GM18873 (cell line): ENCODE measurements around the gene GALNT4.

Experiments used
- ATAC-seq: cut with Tn5 transposase; IDR thresholded peaks from one replicate; pipeline ENCODE4 v1.9.1; 2021; ENCODE audit warnings: mild to moderate bottlenecking, moderate library complexity, moderate number of reproducible peaks; ENCODE audit not compliant: unreplicated experiment, low FRiP score

Gene GALNT4

GRCh38 chr12:89524541-89525304, at the start of gene GALNT4:
GALNT4 (minus strand) TSS chr12:89524796; CDS start chr12:89524549, 247 bp downstream.
- ATAC-seq = peak; percentile 63

DNA sequence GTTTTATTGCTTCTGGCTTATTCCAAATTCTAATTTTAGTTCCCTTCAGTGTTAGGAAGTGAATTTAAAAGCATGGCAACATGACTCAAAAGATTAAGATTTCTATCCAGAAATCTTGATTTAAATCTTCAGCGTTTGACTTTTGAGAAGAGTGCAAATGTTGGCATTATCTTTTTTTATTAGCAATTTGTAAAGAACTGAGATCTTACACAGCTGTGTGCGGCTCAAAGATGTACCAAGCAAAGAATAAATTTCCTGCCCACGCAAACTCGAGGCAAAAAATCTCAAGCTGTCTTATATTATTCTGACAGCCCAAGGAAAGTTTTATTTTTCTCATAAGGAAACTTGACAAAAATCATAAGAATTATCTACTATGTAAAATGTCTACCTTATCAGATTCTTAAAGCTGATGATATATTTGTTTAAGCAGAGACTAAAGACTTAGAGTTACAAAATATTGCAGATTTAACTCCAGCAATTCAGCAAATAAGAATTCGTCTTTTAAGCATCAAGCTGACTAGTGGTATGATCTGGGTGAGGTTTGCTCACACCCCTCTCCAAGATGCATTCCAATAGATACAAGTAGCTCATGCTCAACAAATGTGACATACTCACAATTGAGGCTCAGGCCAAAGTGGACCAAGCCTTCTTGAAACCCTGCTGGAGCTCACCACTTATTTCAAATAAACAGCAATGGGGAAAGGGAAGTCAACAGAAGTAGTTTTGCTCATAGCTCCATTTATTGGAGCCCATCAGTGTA, 48.6 kb upstream of the GALNT4 start:
- no peak for ATAC-seq

DNA sequence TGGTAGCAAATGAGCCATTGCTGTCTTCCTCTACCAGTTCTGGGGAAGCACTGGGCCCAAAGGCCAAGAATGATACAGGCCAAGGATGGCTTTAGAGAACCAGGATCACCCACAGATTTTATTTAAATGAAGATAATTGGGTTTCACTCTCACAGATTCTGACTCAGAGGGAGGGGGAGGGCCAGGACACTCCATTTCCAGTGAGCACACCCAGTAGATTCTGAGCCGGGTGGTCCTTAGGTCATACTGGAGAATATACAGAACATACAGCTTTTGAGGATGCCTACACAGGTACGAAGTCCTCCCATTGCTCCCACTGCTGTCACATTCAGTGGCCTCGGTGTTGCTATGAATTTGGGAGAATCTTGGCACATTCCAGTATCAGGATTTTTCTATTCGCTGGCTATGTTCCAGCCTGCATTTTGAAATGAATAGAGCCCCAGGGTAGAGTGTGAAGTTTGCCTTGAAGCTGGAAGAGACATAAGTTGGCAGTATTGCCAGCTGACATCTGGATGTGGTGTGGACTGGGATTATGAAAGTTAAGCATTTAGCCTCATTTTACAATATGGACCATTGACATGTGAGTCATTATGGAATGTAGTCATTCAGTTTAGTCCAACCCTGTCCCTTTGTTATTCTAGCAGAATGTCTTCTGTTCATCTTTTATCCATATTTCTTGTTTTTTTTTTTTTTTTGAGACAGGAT, 47.0 kb upstream of the GALNT4 start:
- no peak for ATAC-seq

DNA sequence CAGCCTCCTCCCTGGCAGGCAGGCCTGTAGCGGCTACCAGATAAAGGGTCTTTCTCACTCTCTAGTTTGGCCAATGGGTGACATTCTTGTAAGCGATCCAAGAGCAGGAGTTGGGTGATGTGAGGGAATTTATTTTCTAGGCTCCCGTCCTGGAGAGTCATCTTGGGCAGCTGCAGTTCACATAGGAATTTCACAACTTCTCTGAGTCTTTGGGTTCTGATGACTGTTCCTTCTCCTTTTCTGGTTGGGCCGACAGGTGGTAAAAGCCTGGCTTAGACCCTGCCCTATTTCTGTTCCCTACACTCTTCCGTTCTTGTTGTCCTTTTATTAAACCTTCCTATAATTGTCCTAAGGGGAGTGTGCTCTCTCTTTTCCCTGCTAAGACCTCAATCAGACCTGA, 43.9 kb upstream of the GALNT4 start:
- no peak for ATAC-seq

DNA sequence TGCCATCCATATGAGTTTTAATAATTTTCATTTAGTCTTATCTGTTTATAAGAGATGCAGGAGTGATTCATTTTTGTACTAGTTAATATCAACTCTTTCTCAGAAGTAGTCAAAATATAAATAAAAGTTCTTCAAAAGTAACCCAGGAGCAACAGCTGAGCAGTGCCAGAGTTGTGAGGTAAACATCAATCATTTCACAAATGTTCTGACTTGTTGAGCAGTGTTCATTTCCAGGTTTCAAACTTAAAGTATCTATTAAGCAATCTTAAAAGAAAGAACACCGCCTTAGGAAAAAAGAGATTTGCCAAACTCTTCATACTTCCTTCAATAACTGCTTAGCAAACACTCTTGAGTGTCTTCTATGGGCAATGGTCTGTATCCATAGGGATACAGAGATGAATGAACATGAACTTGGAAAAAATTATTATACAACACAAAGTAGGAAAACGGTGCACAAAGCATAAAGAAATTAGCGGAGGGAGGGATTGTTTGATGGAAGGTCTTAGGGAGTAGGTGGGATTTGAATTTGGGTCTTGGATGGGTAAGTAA, 43.2 kb upstream of the GALNT4 start:
- ATAC-seq = no peak

DNA sequence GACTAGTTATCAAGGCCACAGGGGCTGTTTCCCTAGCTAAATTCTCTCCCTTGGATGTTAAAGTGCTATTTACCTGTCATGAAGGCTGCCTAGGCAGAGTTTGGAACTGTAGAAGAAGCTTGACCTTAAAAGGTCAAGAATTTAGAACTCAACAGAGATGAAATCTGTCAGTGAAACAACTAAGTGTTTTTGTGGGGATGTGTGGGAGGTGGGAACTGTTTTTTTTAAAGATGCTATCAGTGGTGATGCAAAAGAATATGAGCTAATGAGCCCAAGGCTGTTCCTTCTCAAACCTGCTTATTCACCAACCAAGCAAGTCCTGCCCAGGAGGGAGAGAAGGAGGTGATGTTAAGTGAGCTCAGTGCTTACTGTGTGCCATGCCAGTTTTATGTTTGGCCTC, 42.0 kb upstream of the GALNT4 start:
- ATAC-seq = no peak

DNA sequence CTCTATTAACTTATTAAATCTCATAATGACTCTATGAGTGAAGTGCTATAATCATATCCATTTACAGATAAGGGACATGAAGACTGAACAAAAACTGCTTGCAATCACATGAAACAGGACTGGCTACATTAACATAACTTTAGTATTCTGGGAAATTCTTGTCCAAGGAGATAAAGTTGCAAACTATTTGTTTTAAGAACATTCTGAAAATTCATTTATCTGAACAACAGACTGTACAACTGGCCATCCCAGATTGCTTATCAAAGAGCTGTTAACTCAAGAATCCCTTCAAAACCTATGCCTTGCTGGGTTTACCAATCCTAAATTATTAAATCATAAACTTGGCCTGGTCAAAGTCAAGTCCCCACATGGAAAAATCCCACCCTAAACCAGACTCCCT, 40.4 kb upstream of the GALNT4 start:
- ATAC-seq = no peak

DNA sequence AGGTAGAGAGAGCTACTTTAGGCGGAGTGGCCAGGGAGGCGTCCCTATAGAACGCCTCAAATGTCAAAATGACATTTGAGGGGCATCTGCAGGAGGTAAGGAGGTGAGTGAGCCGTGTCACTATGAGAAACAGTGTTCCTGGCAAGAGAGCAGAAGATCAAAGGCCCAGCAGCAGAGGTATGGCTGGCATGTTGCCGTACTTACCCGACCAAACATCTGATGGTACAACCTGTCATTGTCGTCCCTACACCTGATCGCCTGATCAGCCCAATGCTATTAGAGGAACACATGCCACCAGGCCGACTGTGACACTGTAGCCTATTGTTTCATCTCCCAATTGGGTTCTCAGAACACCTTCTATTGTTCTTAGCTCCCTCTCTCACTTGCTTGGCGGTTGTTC, 35.2 kb upstream of the GALNT4 start:
- ATAC-seq = no peak

DNA sequence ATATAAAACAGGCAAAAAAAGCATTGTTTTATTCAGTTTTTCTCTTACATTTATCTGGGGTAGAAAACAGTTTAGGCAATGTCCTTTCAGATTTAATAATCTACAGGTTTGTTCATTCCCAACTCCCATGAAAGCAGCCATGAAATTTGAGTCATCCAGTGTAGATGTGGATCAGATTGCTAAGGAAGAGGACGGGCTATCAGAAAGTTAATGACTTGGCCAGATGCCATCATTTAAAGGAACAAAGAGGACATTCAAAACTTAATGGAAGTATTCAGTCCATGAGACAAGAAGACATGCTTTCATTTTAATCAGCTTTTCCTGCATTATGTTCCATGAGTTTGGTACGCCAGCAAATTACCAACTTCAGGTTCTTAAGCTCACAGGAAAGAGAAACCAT, 32.4 kb upstream of the GALNT4 start:
- no peak for ATAC-seq

- ATAC-seq = no peak
Observed at GRCh38 chr12:89552376-89552775, 27.8 kb upstream of the GALNT4 start.

- no peak for ATAC-seq
Observed at GRCh38 chr12:89551747-89552146, 27.2 kb upstream of the GALNT4 start.

DNA sequence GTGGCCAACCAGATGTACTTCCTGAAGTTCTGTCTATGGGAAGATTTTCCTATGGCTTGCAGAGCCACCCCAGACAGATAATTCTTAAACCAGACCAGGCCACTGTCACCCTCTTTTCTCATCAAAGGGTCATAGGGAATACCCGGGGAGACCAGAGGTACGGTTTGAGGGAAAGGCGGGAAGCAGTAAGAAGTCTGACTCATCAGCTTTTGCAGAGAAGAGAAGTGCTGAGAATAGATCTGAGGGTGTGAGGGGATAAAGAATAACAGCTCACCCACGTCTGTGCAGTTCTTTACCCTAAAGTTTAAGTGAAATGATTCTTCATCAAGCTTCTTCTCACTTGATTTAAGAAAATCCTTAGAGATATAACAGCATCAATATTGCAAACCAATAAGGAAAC, 22.5 kb upstream of the GALNT4 start:
- ATAC-seq = no peak

- no peak for ATAC-seq
Observed at GRCh38 chr12:89546151-89546550, 21.6 kb upstream of the GALNT4 start.

DNA sequence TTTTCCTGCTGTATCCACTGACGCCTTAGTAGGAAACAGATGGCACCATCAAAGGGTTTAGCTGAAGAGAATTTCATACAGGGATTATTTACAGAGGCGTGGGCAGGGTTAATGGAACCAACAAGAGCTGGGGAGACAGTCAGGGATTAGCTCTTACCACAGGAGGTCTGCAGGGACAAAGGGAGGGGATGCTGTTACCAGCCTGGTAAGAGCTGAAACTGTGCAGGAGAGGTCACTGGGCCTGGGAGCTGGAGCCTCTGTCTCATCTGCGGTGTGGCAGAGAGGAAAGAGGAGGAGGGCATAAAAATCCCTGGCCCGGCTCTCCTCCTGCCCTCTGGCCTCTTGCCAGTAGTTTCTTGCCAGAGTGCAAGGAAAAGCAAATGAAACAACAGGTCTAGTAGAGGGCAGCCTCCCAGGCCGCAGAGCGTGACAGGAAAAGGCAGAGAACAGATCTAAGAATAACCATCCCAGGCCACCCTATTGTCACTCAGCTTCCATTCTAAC, 20.1 kb upstream of the GALNT4 start:
- no peak for ATAC-seq

DNA sequence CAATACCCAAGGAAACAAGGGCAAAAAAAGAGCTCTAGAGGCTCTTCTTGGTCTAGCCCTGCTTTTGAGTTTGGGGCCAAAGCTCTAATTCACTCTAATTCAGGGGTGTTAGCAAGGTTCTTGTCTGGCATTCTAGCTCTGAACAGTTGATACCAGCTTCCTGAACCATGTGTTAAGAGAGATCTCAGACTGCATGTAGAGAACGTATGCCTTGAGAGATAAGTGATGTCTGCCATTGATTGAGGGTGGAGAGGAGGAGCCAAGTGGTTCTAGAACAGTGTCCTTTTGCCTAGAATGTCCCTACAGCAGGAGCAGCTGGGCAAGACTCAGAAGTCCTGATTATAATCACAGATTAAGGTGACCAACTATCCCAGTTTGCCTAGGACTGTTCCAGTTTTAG, 19.4 kb upstream of the GALNT4 start:
- no peak for ATAC-seq

DNA sequence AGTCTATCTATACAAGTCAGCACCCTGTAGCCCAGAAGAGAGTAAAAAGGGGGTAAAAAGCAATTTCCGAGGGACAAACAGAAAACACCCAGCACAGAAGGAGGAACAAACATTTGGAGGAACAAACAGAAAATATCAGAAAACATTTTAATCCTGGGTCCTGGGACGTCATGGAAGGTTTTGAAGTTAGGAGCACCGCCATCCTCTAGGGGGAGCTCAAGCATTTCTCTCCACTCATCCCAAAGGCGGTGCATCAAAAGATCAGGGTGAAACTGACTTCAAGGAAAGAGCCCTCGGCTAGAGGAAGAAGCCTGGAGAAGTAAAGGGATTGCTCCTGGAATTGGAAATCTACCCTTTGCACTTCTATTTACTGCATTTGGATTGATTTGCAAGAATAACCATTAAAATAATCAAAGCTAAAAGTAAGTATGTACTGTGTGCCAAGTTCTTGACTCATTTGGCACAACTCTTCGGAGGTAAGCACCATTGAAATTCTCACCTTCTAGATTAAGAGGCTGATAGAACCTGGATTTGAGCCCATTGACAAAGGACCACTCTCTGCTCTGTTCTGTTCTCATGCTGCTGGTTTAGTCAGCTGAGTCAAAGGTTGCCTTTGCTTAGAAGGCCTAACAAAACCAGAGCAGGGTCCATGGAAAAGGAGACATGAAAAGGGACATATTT, 18.5 kb upstream of the GALNT4 start:
- peak; percentile 72 for ATAC-seq

DNA sequence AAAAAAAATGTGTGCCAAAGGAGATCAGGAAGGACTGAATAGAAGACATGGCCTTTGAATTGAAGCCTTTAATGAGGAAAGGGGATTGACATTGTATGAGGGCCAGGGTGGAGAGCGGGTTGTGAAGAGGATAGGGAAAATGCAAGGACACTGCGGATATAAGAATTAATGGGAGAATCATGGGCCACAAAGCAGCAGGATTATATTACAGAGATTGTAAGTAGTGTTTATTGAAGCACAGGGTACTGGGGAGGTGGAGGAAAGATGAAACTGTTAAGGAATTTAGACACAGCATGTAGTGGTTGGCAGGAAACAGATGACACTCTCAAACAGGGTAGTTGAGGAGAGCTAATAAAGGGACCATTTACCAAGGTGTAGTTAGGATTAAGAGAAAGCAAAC, 17.6 kb upstream of the GALNT4 start:
- no peak for ATAC-seq

- no peak for ATAC-seq
Observed at GRCh38 chr12:89540586-89540985, 16.0 kb upstream of the GALNT4 start.

DNA sequence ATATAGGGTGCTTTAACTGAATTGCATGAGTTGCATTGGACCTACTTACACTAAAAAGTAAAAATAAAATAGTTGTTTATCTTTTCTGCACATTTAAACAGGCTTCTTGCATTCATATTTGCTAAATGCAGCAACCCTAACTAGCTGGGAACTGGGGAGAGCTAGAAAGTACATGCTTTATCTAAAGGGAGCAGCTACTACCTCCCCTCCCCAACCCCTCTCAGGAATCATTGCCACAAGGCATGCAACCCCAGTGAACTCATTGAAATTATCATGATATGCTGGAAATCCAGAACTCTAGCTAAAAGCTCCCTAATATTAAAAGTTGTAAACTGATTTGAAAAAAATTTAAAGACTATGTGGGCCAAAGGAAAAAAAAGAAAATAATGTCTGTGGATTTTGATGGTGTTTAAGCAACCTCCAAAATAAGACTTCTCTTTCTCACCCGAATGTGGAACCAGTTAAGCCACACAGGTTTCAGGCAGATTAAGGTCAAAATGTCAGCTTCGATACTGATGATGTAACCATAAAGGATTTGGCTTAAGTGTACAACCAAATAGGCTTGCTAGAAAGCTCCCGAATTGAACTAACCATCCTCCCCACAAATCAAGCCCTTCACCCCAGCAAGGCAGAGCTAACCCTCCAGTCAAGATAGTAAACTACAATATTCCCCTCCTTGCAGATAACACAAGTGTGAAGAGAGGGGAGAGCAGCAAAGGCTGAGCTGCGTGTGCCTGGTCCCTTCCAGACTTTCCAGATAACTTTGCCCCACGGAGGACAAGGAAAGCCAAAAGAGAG, 15.0 kb upstream of the GALNT4 start:
- no peak for ATAC-seq

GRCh38 chr12:89538897-89539296, 14.3 kb upstream of the GALNT4 start:
- no peak for ATAC-seq
